Muscle of back (tissue), 11 donors: Measurements from ENCODE around the gene SCARF2. TPM values are rescaled to one million over a fixed set of nuclear protein-coding genes. Genes with fewer than 3 reads are reported as not detected.
A peak's percentile ranks its signal among the peaks of the same experiment; 100 is the strongest.

Source experiments
- DNase-seq, 3 donors: peaks; one replicate each; pipeline versions ENCODE4 v3.0.0 to v3.0.0-alpha.2; 2013
- polyA plus RNA-seq, 10 donors: library from polyadenylated mRNA; unstranded; fragments of 120-200 nt; gene quantifications; one replicate each; pipeline ENCODE4 v1.2.1, GENCODE V29; 2013; ENCODE audit not compliant: insufficient read length in 10 of 10

Gene SCARF2
- polyA plus RNA-seq, 10 donors: 9.5 to 21.0 (median 14.5) TPM

- DNase-seq: peak in 1 of 3 donors; percentile 52
Measured at GRCh38 chr22:20441631-20442484, 4.2 kb upstream of the SCARF2 start.

- no peak for DNase-seq
Measured at GRCh38 chr22:20440637-20441591, 3.3 kb upstream of the SCARF2 start.

GRCh38 chr22:20439928-20440575, 2.4 kb upstream of the SCARF2 start:
- DNase-seq: no peak

GRCh38 chr22:20439556-20439927, 1.9 kb upstream of the SCARF2 start:
- no peak for DNase-seq

- DNase-seq: no peak
Measured at GRCh38 chr22:20438678-20439492, 1.3 kb upstream of the SCARF2 start.

GRCh38 chr22:20438427-20438677, 727 bp upstream of the SCARF2 start:
- no peak for DNase-seq

- DNase-seq: peak in 2 of 3 donors; percentile 37 to 81
Measured at GRCh38 chr22:20436768-20437612, 635 bp downstream of the SCARF2 start.

GRCh38 chr22:20436307-20436767, 1.3 kb downstream of the SCARF2 start:
- DNase-seq: peak in 2 of 3 donors; percentile 64 to 80

- DNase-seq: no peak
Measured at GRCh38 chr22:20435436-20436306, 2.0 kb downstream of the SCARF2 start.

- DNase-seq: no peak
Measured at GRCh38 chr22:20434773-20435172, 2.9 kb downstream of the SCARF2 start.

GRCh38 chr22:20434264-20434751, 3.3 kb downstream of the SCARF2 start:
- DNase-seq: no peak

GRCh38 chr22:20433686-20434241, 3.9 kb downstream of the SCARF2 start:
- no peak for DNase-seq

- no peak for DNase-seq
Measured at GRCh38 chr22:20433191-20433590, 4.4 kb downstream of the SCARF2 start.

GRCh38 chr22:20432244-20432686, 5.4 kb downstream of the SCARF2 start:
- DNase-seq: no peak

- no peak for DNase-seq
Measured at GRCh38 chr22:20431511-20432192, 6.0 kb downstream of the SCARF2 start.

- peak in 2 of 3 donors; percentile 22 to 61 for DNase-seq
Measured at GRCh38 chr22:20430720-20431510, 6.7 kb downstream of the SCARF2 start.

GRCh38 chr22:20430101-20430719, 7.4 kb downstream of the SCARF2 start:
- DNase-seq: no peak
